NOMO-1 (cell line): Measurements from ENCODE around the gene RUNX2.
A peak's percentile ranks its signal among the peaks of the same experiment; 100 is the strongest.

Experiments
- DNase-seq, 2 experiments: peaks; one replicate each; lab custom pipeline; 2025; ENCODE audit not compliant: unreplicated experiment in 2 of 2; lab: John Stamatoyannopoulos, UW

Gene RUNX2

GRCh38 chr6:45350186-45350710 is 22.1 kb downstream of the RUNX2 start:
- DNase-seq, result no peak

DNA sequence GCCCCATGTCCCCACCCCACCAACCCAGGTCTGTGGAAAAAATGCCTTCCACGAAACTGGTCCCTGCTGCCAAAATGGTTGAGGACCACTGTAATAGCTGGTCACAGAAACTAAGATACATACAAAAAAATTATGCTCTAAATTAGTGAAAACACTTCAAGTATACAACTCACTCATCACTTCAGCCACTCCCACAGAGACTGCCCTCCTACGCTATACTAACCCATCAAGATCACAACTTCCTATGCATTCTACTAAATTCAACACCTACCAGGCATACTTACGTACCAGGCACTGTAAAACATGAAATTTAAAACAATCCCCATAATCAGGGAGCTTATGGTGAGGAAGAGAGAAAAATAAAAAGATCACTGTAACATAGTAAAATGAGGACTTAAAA is 22.9 kb downstream of the RUNX2 start:
- DNase-seq, result no peak

DNA sequence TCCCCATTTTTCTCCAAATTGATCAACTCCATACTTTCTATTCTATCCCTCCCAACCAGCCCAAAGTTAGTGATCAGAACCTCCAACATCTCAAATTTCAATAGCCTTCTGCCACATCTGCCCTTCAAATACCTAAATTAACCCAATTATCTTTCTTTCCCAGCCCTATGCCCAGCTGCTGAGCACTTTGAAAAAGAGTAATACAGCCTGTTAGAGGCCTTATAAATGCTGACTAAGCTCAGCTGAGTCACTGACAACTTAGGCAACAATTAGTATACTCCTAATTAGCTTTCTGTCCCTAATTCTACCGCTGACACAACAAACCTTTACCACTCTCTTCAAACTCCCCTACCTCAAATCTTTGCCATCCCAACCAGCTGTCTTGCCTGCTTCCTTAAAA is 23.5 kb downstream of the RUNX2 start:
- no peak for DNase-seq

- no peak for DNase-seq
Observed at GRCh38 chr6:45353654-45354053, 25.5 kb downstream of the RUNX2 start.

DNA sequence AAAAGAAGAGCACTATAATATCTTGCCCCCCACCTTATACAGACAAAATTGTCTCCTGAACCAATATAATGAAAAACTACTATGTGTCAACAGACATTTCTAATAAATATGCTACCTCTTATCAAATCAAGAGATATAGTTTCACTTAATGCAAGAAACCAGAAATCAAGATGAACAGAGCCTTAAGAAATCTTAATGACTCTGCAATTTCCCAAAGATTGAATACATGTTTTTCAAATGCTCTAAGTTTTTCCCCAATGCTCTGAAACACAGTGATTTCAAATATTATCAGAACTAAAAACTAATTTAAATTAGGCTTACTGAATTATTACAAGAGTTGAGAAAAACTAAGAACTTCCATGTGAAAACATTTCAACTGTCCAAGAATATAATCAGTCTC is 36.3 kb downstream of the RUNX2 start:
- DNase-seq, result no peak

DNA sequence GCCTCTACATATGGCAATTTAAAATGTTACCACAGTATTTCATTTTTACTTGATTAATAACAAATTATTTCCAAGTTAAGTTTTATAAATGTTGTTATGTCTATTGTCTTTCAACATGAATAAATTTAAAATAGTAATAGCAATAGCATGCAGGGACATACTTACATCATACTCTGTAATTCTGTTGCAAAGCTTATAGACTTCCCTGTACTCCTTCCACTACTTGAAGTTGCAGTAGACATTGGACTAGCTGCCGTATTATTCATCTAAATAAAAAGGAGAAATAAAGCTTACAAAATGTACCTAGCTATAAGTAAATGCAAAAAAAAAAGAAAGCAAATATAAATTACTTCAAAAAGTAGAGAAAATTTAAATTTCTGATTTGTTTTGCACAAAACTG is 36.9 kb downstream of the RUNX2 start:
- peak in 1 of 2 experiments; percentile 35 for DNase-seq

- no peak for DNase-seq
Observed at GRCh38 chr6:45366534-45366933, 38.4 kb downstream of the RUNX2 start.

GRCh38 chr6:45367999-45368398 is 39.9 kb downstream of the RUNX2 start:
- DNase-seq, result no peak

GRCh38 chr6:45369870-45370269 is 41.7 kb downstream of the RUNX2 start:
- no peak for DNase-seq

DNA sequence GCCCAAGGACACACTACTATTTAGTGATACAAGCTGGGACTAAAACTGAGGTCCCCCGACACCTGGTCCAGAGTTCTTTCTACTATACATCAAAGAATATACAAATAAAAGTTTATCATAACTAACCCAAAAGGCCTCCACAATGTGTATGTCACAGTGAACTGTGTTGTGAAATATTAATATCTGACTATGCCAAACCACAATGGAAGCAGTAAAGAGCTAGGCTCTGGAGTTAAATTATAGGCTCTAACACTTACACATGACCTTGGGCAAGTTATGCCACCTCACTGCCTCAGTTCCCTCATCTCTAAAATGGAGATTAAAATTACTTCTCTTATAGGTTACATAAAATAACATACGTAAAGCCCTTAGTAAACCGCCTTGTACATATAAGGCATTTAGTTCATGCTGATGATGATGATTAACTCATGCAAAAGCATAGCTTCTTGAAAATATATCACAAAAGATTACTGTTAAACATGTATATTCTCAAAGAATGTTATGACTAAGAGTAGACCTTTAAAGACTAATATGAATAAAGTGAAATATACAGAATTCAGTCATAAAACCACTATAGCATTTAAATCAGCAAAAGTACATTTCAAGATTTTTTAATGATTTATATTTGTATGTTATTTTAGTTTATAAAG is 43.9 kb downstream of the RUNX2 start:
- peak in 1 of 2 experiments; percentile 10 for DNase-seq

DNA sequence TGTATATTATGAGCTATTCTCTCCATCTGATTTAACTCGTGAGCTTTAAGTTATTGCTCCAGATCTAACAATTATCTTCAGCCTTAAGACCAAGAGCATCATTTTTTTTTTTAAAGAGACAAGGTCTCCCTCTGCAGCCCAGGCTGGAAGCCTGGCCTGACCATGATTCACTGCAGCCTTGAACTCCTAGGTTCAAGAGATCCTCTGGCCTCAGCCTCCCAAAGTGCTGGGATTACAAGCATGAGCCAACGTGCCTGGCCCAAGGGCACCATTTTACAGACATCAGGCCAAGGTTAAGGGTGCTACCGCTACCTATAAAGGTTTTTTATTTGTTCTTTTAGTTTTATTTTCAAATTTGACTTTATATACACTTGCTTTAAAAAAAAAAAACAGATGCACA is 47.3 kb downstream of the RUNX2 start:
- DNase-seq, result no peak

GRCh38 chr6:45376310-45377042 is 48.3 kb downstream of the RUNX2 start:
- no peak for DNase-seq

- DNase-seq, result peak in 1 of 2 experiments; percentile 60
Observed at GRCh38 chr6:45377043-45377553, 49.0 kb downstream of the RUNX2 start.

DNA sequence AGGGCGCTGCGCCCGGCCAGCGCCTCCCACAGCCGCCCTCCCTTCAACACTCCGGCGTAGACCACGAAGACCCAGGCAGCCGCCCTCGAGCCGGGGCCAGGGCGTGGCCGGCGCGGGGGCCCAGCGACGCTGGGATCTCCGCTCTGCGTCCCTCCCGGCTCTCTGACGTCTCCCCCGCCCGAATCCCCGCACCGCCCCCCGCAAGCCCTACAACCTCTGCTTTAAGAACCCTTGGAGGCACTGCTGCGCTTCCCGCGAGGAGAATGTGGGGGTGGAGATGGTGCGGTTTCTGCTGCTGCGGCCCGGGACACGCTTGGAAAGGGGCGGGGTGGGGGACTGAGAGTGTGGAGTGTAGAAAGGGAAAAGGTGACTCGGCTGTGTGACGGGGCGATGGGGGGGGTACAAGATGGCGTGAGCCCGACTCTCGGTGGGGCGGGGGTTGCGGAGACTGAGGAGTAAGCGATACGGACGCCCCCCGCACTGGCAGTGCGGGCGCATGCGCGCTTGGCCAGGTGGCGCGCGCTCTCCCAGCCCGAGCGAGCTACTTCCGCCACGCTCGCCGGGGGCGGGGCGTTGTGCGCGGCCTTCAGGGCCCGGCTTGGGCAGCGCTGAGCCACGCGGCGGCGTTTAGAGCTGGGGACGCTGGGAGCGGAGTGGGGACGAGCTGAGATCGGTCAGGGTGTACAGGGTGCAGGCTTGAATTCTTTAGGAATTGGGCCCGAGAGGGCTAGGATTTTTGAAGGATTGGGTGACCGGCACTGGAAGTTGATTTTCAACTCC is 49.6 kb downstream of the RUNX2 start, which contains the start of gene SUPT3H:
TSS of gene SUPT3H (minus strand) at position 381 of the 780 bp plus-strand sequence.
- DNase-seq, result peak; percentile 85 to 90

DNA sequence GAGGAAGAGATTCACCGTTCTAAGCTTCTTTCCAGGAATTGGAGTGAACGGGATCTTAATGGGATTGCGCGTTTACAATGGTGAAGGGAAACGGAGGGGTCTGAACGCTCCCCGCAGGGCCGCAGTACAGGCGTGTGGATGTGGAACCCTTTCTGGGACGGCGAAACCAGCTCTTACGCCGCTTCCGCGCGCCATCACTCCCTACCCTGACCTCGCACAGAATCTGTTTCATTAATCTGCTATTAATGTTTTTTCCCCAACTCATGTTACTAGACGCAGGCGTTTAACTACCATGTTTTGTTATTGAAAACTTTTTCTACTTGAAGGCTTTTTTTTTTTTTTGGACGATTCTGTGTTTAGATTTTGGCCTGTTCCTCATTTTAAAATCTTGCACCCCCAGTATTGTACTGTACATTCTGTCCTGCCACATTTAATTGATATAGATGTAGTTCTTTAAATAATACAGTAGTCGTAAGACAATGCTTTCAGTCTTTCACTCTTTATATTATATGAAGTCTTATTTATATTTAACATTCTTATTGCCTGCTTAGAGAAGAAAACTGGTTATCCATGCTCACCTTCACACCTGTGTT is 50.3 kb downstream of the RUNX2 start:
- peak; percentile 45 to 51 for DNase-seq

GRCh38 chr6:45382391-45382790 is 54.3 kb downstream of the RUNX2 start:
- no peak for DNase-seq

DNA sequence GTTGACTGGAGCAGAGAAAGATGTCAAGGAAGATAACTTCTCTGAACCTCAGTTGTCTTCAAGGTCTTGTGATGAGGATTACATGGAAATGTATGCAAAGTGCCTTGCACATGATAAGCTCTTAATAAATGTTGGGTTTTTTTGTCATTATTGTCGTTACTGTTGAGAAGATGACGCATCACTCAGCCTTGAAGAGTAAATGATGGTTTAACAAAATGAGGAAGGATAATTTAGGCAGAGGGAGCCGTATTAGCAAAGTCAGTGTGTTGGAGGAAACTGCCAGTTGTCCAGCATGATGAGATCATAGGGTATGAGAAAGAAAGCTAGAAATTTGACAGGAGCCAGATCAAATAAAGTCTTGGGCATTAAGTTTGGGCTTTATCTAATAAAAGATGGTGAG is 58.4 kb downstream of the RUNX2 start:
- DNase-seq, result peak; percentile 9 to 54

DNA sequence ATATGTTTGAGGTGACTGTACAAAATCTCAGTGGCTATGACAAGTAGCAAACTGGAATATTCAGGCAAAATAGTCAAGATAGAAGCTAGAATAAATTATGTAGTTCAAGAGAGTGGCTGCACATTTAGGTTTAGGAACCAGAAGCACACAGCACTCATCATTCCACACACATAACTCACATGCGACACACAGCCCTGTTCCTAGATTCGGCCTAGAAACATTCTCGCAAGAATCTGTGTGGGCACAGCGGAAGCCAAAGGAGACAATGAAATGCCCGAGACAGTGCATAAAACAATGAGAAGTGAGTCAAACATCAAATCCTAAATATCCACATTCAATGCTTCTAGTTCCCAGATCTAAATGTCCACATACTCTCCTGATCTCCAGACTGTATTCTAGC is 59.1 kb downstream of the RUNX2 start:
- no peak for DNase-seq

DNA sequence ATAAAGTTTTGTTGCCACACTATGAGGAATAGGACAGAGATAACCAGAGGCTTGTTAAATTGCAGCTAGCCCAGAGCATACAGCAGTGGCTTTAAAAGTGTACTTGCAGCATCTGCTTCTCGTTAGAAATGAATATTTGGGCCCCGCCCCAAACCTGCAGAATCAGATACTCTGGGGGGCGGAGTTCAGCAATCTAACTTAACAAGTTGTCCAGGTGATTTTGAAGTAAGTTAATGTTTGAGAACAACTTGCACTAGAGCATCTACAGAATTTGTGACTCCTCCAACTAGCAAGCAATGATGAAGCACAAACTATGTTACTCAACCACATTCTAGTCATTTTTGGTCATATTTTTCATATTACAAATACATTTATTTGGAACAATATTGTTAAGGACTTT is 60.2 kb downstream of the RUNX2 start:
- no peak for DNase-seq

DNA sequence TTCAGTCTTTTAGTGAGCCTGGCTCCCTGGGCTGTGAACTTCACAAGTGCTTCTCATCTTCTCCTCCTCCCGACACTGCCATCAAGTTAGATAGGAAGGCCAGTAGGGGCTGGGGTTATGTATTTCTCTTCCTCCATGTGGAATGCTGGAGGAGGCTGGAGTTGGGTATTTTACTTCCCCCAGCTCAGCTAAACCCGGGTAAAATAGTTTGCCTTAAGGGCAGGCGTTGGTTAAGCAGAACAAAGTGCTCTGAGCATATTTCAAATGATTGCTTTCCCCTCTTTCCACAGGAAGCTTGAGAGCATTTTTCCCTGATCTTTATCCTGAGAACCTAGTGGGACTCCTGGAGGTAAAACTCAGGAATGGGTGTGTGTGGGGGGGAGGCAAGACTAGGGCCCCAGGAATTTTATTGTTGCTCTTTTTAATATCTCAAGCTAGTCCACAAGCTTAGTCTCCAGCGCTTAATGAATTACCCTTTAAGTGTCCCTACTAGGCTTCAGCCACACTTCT is 66.5 kb downstream of the RUNX2 start:
- no peak for DNase-seq
